ENCODE results near the gene SORBS1. TPM values are rescaled to one million over a fixed set of nuclear protein-coding genes. Genes with fewer than 3 reads are reported as not detected.

SORBS1 gene
- total and polyA plus RNA-seq, 2 of the 13 experiments (the other 11 are each of a cell fraction or from before 2014, with no cell fraction given): 16.8 to 39.8 TPM

DNA sequence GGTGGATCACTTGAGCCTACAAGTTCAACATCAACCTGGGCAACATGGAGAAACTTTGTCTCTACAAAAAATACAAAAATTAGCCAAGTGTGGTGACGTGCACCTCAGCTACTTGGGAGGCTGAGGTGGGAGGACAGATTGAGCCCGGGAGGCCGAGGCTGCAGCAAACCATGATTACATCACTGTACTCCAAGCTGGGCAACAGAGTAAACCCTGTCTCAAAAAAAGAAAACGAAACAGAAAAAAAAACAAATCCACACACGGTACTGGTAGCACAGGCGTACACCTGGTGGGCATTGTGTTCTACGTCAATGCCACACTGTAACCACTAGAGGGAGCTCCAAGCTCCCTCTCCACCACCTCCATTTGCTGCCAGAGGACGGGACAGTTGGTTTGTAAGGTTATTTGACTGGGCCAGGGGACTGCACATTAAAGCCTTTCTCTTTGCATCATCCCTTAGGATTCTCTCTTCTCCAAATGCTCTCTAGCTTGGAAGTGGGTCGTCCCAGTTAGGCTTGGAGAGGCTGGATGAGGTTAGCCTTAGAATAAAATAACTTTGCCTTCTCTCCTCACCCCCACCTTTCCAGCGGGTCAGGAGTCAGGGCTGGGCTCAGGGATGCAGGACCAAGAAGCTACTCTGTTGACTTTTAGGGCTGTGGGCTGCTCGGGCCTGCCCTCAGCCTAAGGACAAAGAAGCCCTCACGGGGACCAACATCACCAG is 130.8 kb downstream of the SORBS1 start (continued):
- TF ChIP-seq, protein P1, sequence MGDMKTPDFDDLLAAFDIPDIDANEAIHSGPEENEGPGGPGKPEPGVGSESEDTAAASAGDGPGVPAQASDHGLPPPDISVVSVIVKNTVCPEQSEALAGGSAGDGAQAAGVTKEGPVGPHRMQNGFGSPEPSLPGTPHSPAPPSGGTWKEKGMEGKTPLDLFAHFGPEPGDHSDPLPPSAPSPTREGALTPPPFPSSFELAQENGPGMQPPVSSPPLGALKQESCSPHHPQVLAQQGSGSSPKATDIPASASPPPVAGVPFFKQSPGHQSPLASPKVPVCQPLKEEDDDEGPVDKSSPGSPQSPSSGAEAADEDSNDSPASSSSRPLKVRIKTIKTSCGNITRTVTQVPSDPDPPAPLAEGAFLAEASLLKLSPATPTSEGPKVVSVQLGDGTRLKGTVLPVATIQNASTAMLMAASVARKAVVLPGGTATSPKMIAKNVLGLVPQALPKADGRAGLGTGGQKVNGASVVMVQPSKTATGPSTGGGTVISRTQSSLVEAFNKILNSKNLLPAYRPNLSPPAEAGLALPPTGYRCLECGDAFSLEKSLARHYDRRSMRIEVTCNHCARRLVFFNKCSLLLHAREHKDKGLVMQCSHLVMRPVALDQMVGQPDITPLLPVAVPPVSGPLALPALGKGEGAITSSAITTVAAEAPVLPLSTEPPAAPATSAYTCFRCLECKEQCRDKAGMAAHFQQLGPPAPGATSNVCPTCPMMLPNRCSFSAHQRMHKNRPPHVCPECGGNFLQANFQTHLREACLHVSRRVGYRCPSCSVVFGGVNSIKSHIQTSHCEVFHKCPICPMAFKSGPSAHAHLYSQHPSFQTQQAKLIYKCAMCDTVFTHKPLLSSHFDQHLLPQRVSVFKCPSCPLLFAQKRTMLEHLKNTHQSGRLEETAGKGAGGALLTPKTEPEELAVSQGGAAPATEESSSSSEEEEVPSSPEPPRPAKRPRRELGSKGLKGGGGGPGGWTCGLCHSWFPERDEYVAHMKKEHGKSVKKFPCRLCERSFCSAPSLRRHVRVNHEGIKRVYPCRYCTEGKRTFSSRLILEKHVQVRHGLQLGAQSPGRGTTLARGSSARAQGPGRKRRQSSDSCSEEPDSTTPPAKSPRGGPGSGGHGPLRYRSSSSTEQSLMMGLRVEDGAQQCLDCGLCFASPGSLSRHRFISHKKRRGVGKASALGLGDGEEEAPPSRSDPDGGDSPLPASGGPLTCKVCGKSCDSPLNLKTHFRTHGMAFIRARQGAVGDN (CRISPR knock-in tag; IDR thresholded peaks at IDR 0.05): peak; percentile 39; the same call in 1 of the 2 replicates
- TF ChIP-seq DNMT3B (CRISPR knock-in tag; conservative IDR thresholded peaks at IDR 0.05) (no peak), CC2D1A (CRISPR knock-in tag; IDR thresholded peaks at IDR 0.05) (no peak), CENPX (CRISPR knock-in tag; IDR thresholded peaks at IDR 0.05) (no peak), ZFY (CRISPR knock-in tag; IDR thresholded peaks at IDR 0.05) (no peak), TEAD3 (CRISPR knock-in tag; optimal IDR thresholded peaks at IDR 0.05; ENCODE audit: borderline replicate concordance) (peak; percentile 42), PAF1 (CRISPR knock-in tag; IDR thresholded peaks at IDR 0.05) (no peak), RCOR2 (CRISPR knock-in tag; IDR thresholded peaks at IDR 0.05) (no peak), ZNF350 (CRISPR knock-in tag; IDR thresholded peaks at IDR 0.05; ENCODE audit: borderline replicate concordance, low read depth) (no peak), MXI1 (IDR thresholded peaks at IDR 0.05; ENCODE audit: borderline replicate concordance, low read depth, low read length) (no peak), SOX5 (CRISPR knock-in tag; IDR thresholded peaks at IDR 0.05; ENCODE audit: borderline replicate concordance) (0 out of 2 replicates have a peak, but pooled peaks have one; percentile 25), ZNF557 (CRISPR knock-in tag; IDR thresholded peaks at IDR 0.05) (no peak), IRF2 (CRISPR knock-in tag; IDR thresholded peaks at IDR 0.05) (0 out of 2 replicates have a peak, but pooled peaks have one; percentile 50), GFI1 (CRISPR knock-in tag; IDR thresholded peaks at IDR 0.05; ENCODE audit: borderline replicate concordance) (no peak), STAG1 (CRISPR knock-in tag; IDR thresholded peaks at IDR 0.05) (peak; percentile 96), ZSCAN9 (CRISPR knock-in tag; IDR thresholded peaks at IDR 0.05; ENCODE audit: borderline replicate concordance) (no peak)
- TF ChIP-seq, protein P2, sequence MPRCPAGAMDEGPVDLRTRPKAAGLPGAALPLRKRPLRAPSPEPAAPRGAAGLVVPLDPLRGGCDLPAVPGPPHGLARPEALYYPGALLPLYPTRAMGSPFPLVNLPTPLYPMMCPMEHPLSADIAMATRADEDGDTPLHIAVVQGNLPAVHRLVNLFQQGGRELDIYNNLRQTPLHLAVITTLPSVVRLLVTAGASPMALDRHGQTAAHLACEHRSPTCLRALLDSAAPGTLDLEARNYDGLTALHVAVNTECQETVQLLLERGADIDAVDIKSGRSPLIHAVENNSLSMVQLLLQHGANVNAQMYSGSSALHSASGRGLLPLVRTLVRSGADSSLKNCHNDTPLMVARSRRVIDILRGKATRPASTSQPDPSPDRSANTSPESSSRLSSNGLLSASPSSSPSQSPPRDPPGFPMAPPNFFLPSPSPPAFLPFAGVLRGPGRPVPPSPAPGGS (CRISPR knock-in tag; IDR thresholded peaks at IDR 0.05): no peak
- TF ChIP-seq, protein P3, sequence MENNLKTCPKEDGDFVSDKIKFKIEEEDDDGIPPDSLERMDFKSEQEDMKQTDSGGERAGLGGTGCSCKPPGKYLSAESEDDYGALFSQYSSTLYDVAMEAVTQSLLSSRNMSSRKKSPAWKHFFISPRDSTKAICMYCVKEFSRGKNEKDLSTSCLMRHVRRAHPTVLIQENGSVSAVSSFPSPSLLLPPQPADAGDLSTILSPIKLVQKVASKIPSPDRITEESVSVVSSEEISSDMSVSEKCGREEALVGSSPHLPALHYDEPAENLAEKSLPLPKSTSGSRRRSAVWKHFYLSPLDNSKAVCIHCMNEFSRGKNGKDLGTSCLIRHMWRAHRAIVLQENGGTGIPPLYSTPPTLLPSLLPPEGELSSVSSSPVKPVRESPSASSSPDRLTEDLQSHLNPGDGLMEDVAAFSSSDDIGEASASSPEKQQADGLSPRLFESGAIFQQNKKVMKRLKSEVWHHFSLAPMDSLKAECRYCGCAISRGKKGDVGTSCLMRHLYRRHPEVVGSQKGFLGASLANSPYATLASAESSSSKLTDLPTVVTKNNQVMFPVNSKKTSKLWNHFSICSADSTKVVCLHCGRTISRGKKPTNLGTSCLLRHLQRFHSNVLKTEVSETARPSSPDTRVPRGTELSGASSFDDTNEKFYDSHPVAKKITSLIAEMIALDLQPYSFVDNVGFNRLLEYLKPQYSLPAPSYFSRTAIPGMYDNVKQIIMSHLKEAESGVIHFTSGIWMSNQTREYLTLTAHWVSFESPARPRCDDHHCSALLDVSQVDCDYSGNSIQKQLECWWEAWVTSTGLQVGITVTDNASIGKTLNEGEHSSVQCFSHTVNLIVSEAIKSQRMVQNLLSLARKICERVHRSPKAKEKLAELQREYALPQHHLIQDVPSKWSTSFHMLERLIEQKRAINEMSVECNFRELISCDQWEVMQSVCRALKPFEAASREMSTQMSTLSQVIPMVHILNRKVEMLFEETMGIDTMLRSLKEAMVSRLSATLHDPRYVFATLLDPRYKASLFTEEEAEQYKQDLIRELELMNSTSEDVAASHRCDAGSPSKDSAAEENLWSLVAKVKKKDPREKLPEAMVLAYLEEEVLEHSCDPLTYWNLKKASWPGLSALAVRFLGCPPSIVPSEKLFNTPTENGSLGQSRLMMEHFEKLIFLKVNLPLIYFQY (CRISPR knock-in tag; IDR thresholded peaks at IDR 0.05; ENCODE audit: borderline replicate concordance): 0 out of 2 replicates have a peak, but pooled peaks have one; percentile 41
